Transverse colon (tissue), 4 donors: Measurements from ENCODE around the gene RAB3C. TPM values are rescaled to one million over a fixed set of nuclear protein-coding genes. Genes with fewer than 3 reads are reported as not detected.

Source experiments
- DNase-seq: peaks from one replicate; pipeline ENCODE4 v3.0.0-alpha.2; 2019
- H3K27ac ChIP-seq, 4 donors: fragments of 200-600 bp; sonication (generic); 2 replicates each; pipeline ENCODE4 v1.5.1; 2016 to 2018; ENCODE audit warnings: inconsistent platforms in 4 of 4
- H3K27me3 ChIP-seq: fragments of 200-600 bp; sonication (generic); 2 replicates; pipeline ENCODE4 v1.5.1; 2017; ENCODE audit warnings: inconsistent platforms
- H3K36me3 ChIP-seq, 4 donors: fragments of 200-600 bp; sonication (generic); 2 replicates each; pipeline ENCODE4 v1.5.1; 2017 to 2019; ENCODE audit warnings: inconsistent platforms in 4 of 4
- H3K4me1 ChIP-seq, 4 donors: fragments of 200-600 bp; sonication (generic); 2 replicates each; pipeline ENCODE4 v1.5.1; 2017 to 2020; ENCODE audit warnings: inconsistent platforms in 4 of 4
- H3K4me3 ChIP-seq, 4 donors: fragments of 200-600 bp; sonication (generic); 1 replicate in 1 of 4; 2 replicates in 3 of 4; pipeline versions ENCODE4 v1.5.1 to v1.6.1; 2017 to 2019; ENCODE audit warnings: inconsistent platforms in 4 of 4
- H3K9me3 ChIP-seq, 2 donors: fragments of 200-600 bp; sonication (generic); 2 replicates each; pipeline ENCODE4 v1.5.1; 2017 to 2019; ENCODE audit warnings: inconsistent platforms in 2 of 2
- EP300 ChIP-seq: sonication (generic); formaldehyde crosslinking; IDR thresholded peaks from one replicate; pipeline ENCODE4 v1.6.1; 2017; ENCODE audit warnings: antibody characterized with exemption, low read depth
- POLR2A ChIP-seq: fragments of 450-650 bp; IDR thresholded peaks from one replicate; pipeline ENCODE4 v1.6.1; 2016; ENCODE audit warnings: antibody characterized with exemption, mild to moderate bottlenecking, moderate library complexity
- POLR2AphosphoS5 ChIP-seq, 3 donors: sonication (generic); formaldehyde crosslinking; IDR thresholded peaks; one replicate each; pipeline ENCODE4 v1.6.1; 2016; ENCODE audit warnings: antibody characterized with exemption in 3 of 3
- WGBS, 2 donors: methylation state at CpG; one replicate each; pipeline ENCODE4 v1.1.5; 2018; ENCODE audit warnings: low coverage in 1 of 2; 5-methylcytosine and 5-hydroxymethylcytosine counted together
- in situ Hi-C, 4 donors: fragments of 200-750 bp; cut with MboI; loops; one replicate each; pipeline versions ENCODE4 v1.15.0 to v1.15.1; 2017; ENCODE audit warnings: low sequenced_read_pairs in 3 of 4, low pct_ligation_motif_present in 1 of 4, low pct_unique_long_range_greater_than_20kb in 1 of 4
- intact Hi-C: fragments of 100-400 bp; cut with DNase I; formaldehyde crosslinking; loops from one replicate; pipeline ENCODE4 v1.15.1; 2023; ENCODE audit warnings: low total_unique reads
- total RNA-seq, 4 donors: library from RNA; depleted of rRNA; stranded (reverse); fragments of >200 nt; gene quantifications; one replicate each; pipeline ENCODE4 v1.1.0, GENCODE V29; 2016
- TF ChIP-seq, protein P1 (sequence below), 5 experiments: fragments of 200-600 bp in 3 of 5; fragments of 450-650 bp in 2 of 5; sonication (generic) in 3 of 5; IDR thresholded peaks; 1 replicate in 2 of 5; 2 replicates in 3 of 5; pipeline ENCODE4 v1.5.1; 2016 to 2017; ENCODE audit warnings: antibody characterized with exemption in 5 of 5, inconsistent platforms in 3 of 5, mild to moderate bottlenecking in 2 of 5, moderate library complexity in 1 of 5

RAB3C gene
- total RNA-seq, 4 donors from 2014 or later: 0.20 to 0.75 (median 0.51) TPM

DNA sequence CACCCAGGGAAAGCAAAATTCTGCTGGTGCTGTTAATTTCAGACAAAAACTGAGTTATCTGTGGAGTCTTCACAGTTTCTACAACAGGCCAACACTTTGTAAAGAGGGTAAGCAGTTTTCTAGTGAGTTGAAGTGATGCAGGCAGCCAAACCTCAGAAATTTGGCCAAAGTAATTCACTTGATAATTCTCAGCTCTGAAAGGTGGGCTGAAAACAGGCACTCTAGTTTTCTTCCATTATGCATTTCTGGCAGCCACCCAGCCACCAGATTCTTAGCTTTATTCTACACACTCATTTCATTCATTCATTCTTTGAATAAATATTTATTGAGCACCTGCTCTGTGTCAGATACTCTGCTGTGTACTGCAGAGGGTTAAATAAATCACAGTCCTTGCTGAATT is 184.2 kb downstream of the RAB3C start:
- no peak overlapping the region for H3K4me3 ChIP-seq
- H3K9me3 ChIP-seq: no peaks in the 10 kb centered on the region
- H3K27ac ChIP-seq: no peak overlapping the region
- H3K27me3 ChIP-seq: no peaks in the 10 kb centered on the region
- intact Hi-C loops (no loop called here), in situ Hi-C loops (no loop called here)
- H3K36me3 ChIP-seq: no peaks in the 10 kb centered on the region
- H3K4me1 ChIP-seq: no peaks in the 10 kb centered on the region
- DNase-seq: no peak
- no peak for TF ChIP-seq POLR2AphosphoS5 (IDR thresholded peaks at IDR 0.05)
- TF ChIP-seq EP300: no peak
- TF ChIP-seq, protein P1, sequence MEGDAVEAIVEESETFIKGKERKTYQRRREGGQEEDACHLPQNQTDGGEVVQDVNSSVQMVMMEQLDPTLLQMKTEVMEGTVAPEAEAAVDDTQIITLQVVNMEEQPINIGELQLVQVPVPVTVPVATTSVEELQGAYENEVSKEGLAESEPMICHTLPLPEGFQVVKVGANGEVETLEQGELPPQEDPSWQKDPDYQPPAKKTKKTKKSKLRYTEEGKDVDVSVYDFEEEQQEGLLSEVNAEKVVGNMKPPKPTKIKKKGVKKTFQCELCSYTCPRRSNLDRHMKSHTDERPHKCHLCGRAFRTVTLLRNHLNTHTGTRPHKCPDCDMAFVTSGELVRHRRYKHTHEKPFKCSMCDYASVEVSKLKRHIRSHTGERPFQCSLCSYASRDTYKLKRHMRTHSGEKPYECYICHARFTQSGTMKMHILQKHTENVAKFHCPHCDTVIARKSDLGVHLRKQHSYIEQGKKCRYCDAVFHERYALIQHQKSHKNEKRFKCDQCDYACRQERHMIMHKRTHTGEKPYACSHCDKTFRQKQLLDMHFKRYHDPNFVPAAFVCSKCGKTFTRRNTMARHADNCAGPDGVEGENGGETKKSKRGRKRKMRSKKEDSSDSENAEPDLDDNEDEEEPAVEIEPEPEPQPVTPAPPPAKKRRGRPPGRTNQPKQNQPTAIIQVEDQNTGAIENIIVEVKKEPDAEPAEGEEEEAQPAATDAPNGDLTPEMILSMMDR (IDR thresholded peaks at IDR 0.05): no peak
- no peak for TF ChIP-seq POLR2A

DNA sequence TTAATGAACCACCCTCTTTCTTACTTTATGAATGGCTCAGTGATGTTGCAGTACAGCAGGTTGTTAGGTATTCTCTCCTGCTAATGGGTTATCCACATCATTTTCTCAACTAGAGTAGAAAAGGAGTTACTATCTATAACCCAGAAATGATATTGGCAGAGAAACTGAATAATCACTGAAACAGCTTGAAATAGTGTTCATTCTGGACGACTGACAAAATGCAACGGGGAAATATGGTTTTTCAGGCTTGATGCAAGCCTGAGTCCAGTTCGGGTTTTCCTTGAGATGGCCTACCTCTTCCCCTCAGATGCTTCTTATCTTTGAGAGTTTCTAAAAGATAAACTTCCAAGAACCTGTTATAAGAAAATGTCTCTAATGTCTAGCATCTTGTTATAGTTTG is 187.3 kb downstream of the RAB3C start:
- Histone ChIP-seq H3K27ac (no peak overlapping the region), H3K27me3 (no peaks in the 10 kb centered on the region), H3K9me3 (no peaks in the 10 kb centered on the region), H3K4me1 (no peaks in the 10 kb centered on the region), H3K36me3 (no peaks in the 10 kb centered on the region), H3K4me3 (no peak overlapping the region)
- TF ChIP-seq POLR2AphosphoS5 (IDR thresholded peaks at IDR 0.05) (no peak), EP300 (no peak), POLR2A (no peak)
- TF ChIP-seq, protein P1 (IDR thresholded peaks at IDR 0.05): no peak
- in situ Hi-C loops: no loop called here
- WGBS, 2 donors: 81 to 86% methylated on average over 3 of the region's 3 CpGs
- no peak for DNase-seq
- intact Hi-C loops: no loop called here

DNA sequence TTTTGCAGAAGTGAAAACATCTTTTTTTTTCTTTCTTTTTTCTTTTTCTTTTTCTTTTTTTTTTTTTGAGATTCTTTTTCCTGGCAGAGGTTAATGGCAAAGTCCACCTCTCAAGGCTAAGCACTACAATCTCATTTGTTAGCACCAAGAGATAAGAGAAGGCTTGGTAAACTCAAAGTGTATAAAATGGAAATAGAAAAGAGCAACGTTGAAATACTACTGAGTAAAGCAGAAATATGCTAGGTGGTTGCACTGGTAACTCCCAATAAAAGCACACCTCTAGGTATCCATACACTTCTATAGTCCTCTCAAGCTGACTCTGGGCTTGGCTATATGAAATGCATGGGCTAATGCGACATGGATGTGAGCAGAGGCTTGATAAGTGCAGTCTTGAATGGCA is 188.9 kb downstream of the RAB3C start:
- H3K9me3 ChIP-seq: no peaks in the 10 kb centered on the region
- intact Hi-C loops (no loop called here), in situ Hi-C loops (no loop called here)
- DNase-seq: no peak
- H3K4me1 ChIP-seq: no peaks in the 10 kb centered on the region
- TF ChIP-seq, protein P1 (IDR thresholded peaks at IDR 0.05): no peak
- no peak for TF ChIP-seq POLR2A
- TF ChIP-seq EP300: no peak
- no peak for TF ChIP-seq POLR2AphosphoS5 (IDR thresholded peaks at IDR 0.05)
- no peaks in the 10 kb centered on the region for H3K36me3 ChIP-seq
- no peak overlapping the region for H3K27ac ChIP-seq
- 35 to 69% methylated on average over 2 of the region's 2 CpGs for WGBS, 2 donors
- no peak overlapping the region for H3K4me3 ChIP-seq
- H3K27me3 ChIP-seq: no peaks in the 10 kb centered on the region

DNA sequence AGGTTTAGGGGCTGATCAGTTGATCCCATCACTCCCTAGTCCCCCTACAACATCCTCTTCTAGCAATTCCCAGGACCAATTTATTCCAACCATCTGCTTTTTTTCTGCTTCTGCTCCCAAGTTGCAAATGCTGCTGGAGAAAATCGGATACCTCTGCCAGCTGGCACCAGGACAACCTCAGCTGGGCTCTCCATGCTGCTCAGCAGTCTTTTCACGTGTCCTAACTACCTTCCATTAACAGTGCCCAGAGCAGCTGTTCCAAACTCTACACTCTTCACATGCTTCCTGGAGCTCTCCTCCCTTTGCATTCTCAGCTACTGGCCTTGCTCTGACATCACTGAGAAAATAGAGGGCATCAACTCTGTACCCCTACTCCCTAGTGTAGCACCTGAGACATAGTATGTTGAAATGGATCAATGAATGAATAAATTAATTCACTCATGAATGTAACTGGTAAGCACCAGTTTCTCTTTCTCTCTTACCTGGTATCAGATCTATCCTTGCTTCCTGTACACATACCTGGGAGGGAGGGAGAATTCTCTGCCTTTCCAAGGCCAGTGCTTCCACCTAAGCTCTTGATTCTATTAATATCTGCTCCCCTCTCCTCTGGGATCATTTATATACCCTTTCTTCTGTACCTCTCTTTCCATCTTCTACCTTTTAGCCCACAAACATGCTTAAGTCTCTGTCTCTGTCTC is 191.0 kb downstream of the RAB3C start:
- DNase-seq: no peak
- intact Hi-C loops (no loop called here), in situ Hi-C loops (no loop called here)
- H3K27me3 ChIP-seq: no peaks in the 10 kb centered on the region
- no peaks in the 10 kb centered on the region for H3K36me3 ChIP-seq
- TF ChIP-seq, protein P1 (IDR thresholded peaks at IDR 0.05): no peak
- TF ChIP-seq EP300: no peak
- no peak for TF ChIP-seq POLR2A
- TF ChIP-seq POLR2AphosphoS5 (IDR thresholded peaks at IDR 0.05): no peak
- WGBS, 2 donors: 31 to 36% methylated on average over 2 of the region's 2 CpGs
- H3K4me1 ChIP-seq: no peaks in the 10 kb centered on the region
- no peak overlapping the region for H3K27ac ChIP-seq
- no peaks in the 10 kb centered on the region for H3K9me3 ChIP-seq
- H3K4me3 ChIP-seq: no peak overlapping the region
